Activated CD4-positive, alpha-beta T cell treated with anti-CD3 and anti-CD28 coated beads, Interleukin-2, Interleukin-6, amounts not matched to agents 100 ng/mL and 50 ng/mL, durations not matched to agents 16 hours and 8 hours (primary cell): Measurements from ENCODE around the gene SGPP2.

Source experiments
- DNase-seq: peaks from one replicate; pipeline ENCODE4 v3.0.0-alpha.2; 2020

The SGPP2 gene

DNA sequence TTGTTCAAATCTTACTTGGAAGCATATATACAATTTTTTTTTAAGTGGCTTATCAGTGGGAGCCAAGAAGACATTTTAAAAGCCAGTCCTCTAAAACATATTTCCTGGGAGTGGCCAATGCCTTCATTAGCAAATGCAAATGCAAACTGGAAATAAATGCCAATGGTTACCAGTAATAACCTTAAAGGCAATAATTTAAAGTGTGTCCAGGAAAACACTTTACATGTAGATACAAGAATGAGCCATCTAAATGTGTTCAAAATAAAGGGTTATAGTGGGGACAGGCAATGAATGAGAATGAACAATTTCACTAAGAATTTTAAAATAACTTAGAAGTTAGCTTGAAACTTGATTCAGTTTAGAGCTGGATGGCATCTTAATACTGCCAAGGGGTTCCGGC lies 167.3 kb downstream of the SGPP2 start:
- DNase-seq: no peak

DNA sequence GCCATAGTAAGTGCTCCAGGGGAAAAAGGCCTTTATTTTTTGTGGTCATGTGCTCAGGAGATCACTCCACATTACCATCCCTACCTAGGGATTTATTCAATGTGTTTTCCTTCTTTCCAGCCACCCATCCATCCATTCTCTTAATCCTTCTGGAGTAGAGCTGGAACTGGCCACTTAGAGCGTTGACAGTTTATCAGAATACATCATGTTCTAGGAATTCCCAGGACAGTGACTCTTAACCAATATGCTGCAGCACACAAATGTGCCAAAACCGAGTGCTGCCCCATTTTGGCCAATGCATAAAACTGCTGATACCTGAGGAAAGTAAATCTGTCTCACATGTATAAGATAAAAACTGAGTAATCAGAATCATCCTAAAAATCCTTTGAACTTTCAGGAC lies 167.8 kb downstream of the SGPP2 start:
- no peak for DNase-seq

DNA sequence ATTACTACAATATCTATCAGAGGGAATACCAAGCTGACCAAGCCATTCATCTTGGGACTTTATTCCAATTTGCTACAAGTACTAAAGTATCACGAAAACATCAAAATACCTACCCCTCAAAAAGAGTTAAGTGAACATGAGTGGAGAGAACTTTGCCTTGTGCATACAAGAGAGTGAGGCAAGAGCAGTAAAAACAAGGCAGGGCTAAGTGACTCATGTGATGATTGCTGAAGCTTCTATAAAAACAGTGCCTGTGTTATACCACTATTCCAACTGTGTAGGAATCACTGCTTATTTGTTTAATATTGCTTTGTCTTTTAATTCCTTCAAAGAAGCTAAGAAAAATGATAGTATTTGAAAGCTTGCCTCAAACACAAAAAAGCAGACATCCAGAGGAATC lies 170.3 kb downstream of the SGPP2 start:
- DNase-seq: no peak

DNA sequence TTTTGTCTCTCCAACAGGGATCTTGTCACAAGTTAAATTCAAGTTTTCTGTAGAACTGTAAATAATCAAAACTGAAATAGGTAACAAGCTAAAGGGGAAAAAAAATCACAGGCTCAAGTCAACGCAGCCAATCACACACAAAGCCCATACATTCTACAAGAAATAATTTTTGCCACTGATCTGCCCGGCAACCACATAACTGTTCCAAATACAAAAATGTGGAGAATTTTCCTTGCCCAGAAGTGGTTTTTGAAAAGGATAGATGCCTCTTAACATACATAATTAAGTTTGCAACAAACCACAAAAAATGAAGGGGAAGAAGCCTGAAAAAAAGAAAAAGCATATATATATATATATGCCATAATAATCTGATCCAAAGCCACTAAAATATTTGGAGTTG lies 171.2 kb downstream of the SGPP2 start:
- DNase-seq: no peak

DNA sequence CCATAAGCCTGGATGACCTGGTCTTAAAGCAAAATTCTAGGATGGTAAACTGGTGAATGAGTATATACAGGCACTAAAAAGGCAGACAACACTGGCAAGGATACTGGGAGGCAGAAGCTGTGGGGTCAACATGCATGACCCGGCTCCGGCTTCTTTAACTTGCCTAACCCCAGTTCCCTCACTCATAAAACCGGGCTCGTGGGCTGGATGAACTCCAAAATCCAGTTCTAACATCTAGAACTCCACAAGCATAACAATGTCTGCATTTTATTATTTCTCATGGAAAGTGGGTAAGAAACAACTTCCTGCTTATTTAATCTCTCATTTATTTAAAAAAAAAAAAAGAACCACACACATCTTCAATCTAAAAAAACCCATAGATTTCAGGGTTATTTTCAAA lies 174.3 kb downstream of the SGPP2 start:
- DNase-seq: no peak

DNA sequence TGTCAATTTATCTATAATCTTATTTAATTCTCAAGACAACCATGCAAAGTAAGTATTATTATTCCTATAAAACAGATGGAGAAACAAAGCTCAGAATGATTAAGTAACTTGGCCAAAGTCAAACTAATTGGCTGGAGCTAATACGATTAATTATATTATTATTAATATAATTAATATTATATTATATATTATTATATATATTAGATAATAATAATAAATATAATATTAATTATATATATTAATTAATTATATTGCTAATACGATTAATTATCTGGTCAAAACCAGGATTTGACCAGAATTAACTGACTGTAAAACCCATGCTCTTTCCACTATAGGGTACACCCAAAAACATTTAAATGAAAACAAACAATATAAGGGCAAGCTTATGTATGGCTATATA lies 179.2 kb downstream of the SGPP2 start:
- DNase-seq: no peak

DNA sequence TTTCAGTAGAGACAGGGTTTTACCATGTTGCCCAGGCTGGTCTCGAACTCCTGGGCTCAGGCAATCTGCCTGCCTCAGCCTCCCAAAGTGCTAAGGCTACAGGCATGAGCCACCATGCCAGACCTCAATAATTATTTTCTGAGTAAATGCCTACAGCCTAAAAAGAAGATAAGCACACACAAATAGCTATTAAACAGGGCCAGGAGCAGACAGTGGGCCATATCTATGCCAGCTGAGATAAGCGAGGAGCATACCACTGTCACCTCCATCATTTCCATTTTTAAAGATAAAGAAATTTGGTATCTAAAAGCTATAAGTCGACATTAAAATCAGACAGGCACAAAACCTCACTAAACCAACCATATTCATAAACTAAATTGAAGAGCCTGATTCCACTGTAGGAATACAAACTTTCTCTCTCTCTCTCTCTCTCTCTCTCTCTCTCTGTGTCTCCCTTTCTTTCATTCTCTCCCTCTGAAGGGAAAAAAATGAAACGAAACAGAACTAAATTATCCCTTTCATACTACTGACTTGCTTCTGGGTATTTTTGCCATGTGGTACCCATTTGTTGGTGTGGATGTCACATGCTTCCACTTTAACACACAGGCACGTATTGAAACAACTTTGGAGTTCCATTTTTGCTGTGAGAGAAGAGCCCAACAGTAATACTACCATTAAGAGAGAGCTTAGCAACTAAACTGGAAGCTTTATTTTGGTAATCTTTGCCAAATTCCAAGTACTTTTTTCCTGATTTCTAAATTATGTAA lies 180.6 kb downstream of the SGPP2 start:
- DNase-seq: no peak

DNA sequence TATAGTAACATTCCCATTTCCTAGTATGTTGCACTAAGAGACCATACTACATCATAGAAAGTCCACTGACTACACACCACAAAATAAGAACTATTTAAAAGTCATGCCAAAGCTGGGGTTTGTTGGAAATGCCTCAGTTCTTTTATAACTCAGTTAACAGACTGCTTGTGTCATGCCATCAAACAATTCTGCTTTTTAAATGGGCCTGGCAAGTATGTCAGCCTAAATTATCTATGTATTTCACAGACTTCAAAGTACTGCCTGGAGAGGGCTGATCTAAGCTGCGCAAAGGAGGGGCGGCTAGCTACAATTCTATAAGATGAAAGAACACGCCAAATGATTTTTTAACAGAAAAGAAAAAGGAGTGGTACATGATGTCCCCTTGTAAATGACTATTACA lies 182.0 kb downstream of the SGPP2 start:
- no peak for DNase-seq

DNA sequence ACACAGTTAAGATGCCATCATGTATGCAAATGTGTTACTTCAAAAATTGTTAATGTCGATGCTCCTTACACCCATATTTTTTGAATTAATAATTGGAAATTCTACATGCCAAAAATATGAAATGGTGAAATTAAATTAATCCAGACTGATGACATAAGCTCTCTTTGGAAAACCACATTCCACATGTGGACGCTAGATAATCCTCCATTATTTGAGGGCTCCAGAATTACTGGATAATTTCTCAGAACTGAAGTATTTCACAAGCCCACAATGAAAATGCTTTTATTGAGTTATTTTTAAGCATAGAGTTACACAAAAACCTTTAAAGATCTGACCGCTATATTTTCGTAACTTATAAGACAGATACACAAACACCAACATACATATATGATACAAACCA lies 183.7 kb downstream of the SGPP2 start:
- no peak for DNase-seq

DNA sequence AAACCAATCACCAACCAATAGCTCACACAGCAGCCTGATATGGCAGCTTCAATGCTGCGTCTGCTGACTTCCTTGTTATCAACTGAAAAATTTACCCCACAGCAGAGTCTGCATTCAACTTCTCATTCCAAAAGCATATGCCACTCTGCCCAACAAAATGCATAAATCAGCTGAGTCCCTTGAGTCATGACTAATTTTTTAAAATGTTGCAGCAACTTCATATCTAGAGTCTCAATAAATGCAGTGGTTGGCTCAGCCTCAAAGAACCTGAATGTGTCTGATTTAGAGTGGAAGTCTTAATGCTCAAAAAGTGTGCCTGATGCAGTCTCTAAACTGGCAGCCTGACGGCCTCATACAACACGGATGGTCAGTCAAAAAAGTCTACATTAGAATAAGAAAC lies 185.0 kb downstream of the SGPP2 start:
- DNase-seq: no peak
